Islet precursor cell (in vitro differentiated cells): ENCODE measurements around the gene DAZL.

Experiments used
- DNase-seq: peaks from one replicate; pipeline ENCODE4 v3.0.0-alpha.2; 2018

DAZL gene

DNA sequence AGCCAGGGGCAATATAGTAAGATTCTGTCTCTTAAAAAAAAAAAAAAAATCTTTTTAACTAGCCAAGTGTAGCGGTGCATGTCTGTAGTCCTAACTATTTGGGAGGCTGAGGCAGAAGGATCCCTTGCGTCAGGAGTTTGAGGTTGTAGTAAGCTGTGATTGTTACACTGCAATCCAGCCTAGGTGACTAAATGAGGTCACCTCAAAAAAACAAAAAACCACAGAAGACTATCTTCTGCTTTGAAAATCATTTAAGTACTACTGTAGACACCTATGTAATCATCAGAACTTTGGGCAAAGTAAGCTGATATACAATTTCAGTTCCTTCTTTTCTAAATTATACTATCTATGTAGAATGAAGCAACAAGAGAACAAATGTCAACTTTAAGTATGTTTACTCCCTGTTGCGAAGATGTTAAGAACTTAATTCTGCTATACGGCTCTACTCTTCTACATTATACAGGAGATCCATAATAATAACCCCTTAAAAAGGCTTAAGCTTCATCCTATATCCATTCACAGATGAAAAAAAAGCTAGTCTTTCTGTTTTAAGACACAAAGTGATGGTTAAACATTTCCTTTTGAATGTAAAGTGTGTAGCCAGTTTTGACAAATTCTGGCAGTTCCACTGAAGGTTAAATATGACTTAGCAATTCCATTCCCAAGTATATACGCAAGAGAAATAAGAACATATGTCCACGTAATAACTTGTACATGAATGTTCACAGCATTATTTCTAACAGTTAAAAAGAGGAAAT lies 15.2 kb downstream of the DAZL start:
- DNase-seq: no peak

DNA sequence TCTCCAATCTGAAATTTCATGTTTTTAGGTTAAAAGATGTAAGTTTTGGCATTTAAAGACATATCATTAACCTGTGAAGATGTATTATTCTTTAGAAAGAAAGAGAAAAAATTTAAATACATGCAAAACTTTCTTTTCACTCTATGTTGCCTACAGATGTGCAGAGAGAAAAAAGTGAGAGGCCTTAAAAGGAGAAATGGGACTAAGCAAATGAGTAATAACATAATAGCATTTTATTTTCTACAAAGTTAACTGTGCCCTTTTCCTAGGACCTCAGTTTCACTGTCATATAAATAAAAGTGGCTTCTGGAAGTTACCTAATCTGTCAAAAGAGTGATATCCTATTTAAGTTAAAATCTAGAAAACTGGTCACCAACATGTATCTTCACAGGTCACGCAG lies 16.1 kb downstream of the DAZL start:
- no peak for DNase-seq

DNA sequence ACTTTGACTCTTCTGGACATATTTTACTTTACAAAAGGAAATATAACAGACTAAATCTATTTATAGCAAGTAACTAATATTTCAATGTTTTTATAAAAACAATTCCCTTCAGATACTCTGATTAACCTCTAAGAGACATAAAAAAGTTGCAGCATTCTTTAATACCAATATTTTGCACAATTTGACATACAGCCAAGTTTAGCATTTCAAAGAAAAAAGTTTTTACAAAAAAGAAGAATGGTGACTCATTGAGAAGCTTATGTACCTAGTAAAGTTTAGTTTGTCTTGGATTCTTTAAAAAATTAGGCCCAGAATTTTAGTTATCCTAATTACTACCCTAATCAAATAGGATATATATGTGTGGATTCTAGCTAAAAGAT lies 17.6 kb downstream of the DAZL start:
- DNase-seq: no peak

DNA sequence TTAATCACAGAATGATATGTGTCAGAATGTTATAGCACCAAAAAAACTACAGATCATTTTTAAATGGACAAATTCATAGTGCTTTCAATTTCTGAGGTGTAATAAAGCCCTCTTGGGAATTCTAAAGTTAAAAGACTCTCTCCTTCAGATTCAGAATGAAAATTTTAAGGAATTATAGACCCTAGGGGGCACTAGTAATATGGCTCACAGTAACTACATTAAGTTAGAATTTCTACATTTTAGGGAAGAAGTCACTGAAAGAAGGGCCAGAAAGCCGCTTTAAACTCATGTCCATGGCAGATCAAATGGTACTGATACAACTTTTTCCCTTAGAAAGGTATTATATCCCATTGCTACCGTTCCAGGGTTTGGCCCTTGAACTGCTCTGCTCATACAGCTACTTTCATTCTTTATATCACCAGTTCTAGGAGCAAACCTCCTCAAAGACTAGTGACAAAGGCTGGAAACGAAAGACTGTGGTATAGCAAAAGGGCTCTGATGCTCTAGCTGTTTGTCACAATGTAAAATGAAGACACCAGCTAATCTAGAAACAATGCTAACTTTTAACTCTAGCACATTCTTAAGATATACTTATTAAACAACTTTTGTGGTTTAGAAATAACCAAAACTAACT lies 18.1 kb downstream of the DAZL start:
- no peak for DNase-seq

DNA sequence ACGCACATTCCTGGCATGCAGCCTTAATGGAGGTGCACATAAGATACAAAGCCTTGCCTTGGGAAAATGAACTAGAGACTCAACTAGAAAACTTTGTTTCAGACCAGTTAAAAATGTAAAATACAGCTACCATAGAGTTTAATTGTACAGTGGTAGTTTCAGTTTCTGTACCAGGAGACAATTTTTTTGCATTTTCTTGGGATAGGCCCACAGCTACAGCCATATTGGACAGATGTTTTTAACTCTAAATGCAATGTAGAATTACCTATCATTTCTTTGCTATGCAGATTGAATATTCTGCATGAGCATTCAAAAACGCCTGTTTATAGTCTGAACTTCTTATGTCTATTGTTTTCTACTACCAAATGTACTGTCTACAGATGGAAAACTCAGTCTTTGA lies 20.3 kb downstream of the DAZL start:
- no peak for DNase-seq

DNA sequence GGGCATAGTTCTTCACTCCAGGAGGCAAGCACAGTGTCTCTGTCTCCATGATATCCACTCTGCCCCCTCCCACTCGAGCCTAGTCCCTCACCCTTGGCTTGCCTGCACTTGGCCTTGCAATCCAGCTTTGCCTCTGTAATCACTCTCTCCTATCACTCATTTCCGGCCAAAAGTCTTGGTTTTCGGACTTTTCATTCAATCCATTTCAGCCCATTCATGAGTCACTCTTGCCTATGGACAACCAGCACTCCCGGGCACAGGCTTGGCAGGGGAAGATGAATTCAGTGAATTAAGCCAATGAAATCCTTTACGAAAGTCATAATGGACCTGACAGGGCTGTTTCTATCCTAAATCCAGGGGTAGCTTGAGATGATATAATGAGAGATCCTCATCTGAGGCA lies 21.7 kb downstream of the DAZL start:
- no peak for DNase-seq

DNA sequence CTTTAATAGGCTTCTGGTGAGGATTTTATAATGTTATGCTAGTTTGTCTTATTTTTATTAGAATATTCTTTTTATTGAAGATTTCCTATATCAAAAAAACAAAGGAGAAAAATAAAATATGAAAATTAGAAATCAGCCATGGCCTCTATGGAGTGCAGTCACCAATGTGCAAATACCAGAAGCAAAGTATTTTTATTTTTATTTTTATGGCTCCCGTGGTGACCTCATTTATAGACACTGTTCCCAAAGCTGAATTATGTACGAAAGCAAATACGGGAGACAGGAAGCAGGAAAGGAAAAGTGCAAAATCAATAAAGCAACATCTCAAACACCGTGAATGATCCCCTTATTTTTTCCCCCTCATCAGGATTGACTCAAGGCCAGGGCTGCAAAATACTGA lies 35.1 kb downstream of the DAZL start:
- DNase-seq: no peak

DNA sequence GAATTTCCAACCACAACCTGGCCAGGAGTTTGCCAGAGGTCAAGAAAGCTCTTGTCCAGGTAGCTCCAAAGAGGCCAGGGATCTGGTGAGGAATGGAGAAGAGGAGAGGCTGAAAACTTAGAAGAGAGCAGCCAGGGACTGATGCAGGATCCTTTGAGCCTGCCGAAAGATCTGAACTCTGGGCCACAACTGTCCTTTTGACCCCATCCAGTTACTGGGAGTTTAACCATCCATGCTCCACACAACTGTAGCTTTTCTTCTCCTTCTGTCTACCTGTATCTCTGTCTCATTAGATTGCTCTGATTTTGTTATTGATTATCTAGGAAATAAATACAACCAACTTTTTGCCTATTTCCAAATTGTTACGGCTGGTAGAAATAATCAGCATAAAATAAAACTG lies 36.7 kb downstream of the DAZL start:
- no peak for DNase-seq

DNA sequence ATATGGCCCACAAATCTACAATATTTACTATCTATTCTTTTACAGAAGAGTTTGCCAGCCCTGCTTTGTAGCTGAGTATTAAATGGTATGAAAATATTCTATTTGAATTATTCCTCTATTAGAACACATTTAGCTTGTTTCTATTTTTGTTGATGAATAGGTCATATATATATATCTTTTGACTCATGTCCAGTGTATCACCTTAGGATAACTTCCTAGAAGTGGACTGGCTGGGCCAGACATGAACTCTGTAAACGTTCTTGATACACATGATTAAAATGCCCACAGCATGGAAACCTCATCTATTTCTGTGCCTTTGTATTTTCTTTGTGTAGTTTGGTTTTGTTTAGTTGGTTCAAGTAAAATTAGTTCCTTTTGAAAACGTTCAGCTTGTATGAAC lies 37.1 kb downstream of the DAZL start:
- DNase-seq: no peak

DNA sequence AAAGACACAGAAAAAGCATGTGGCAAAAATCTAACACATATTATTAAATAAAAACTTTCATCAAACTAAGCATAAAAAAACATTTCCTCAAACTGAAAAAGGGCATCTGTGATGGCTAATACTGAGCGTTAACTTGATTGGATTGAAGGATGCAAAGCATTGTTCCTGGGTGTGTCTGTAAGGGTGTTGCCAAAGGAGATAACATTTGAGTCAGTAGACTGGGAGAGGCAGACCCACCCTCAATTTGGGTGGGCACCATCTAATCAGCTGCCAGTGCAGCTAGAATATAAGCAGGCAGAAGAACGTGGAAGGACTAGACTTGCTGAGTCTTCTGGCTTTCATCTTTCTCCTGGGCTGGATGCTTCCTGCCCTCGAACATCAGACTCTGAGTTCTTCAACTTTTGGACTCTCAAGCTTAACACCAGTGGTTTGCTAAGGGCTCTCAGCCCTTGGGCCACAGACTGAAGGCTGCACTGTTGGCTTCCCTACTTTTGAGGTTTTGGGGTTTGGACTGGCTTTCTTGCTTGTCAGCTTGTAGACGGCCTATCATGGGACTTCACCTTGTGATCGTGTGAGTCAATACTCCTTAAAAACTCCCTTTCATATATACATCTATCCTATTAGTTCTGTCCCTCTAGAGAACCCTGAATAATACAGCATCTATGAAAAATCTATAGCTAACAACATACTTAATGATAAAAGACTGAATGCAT lies 45.4 kb downstream of the DAZL start:
- DNase-seq: no peak

DNA sequence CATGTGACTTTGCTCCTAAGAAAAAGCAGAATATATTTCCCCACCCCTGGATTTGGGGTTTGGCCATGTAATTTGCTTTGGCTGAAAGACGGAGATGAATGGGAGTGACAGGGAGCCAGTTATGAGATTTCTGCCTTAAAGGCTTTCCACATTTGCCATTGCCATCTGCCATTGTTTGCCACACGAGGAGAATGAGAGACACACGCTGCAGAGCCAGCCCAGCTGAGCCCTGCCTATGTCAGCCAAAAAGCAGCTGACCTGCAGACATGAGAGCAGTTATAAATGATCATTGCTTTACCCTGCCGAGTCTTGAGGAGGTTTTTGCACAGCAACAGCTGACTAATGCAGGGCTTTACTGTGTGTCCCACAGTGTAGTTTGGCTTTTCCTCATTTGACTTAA lies 51.1 kb downstream of the DAZL start:
- no peak for DNase-seq

DNA sequence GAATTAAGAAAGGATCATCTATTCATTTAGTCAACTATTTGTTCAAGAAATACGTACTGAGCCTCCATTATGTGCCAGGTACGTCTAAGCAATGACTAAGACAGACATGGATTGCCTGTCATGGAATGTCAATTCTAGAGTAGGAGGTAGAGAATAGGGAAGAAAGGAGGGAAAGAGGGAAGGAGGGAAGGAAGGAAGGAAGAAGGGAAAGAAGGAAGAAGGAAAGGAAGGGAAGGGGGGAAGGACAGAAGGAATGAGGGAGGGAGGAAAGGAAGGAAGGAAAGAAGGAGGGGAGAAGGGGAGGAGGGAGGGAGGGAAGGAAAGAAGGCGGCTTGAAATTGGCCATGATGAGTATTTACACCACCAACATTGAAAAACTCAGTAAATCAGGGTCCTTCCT lies 52.5 kb downstream of the DAZL start:
- no peak for DNase-seq

DNA sequence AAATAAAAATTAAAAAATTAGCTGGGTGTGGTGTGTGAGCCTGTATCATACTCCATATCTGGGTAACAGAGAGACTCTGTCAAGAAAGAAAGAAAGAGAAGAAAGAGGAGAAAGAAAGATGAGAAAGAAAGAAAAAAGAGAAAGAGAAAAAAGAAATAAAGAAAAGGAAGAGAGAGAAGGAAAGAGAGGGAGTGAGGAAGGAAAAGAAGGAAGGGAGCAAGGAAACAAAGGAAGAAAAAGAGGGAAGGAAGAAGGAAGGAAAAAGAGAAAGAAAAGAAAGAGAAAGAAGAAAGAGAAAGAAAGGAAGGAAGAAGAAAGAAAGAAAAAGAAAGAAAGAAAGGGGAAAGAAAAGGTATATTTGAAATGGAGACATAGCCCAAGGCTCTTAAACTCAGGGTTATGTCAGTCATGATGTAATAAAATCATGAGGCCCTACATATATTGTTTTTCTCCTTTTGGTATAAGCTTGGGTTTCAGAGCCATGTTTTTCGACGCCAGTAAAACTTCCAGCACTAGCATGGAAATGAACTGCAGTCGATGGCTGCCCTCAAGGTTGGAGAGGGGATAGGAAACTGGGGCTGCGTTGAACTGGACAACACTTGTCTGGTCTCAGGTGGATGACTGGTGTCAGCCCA lies 53.8 kb downstream of the DAZL start:
- DNase-seq: no peak

DNA sequence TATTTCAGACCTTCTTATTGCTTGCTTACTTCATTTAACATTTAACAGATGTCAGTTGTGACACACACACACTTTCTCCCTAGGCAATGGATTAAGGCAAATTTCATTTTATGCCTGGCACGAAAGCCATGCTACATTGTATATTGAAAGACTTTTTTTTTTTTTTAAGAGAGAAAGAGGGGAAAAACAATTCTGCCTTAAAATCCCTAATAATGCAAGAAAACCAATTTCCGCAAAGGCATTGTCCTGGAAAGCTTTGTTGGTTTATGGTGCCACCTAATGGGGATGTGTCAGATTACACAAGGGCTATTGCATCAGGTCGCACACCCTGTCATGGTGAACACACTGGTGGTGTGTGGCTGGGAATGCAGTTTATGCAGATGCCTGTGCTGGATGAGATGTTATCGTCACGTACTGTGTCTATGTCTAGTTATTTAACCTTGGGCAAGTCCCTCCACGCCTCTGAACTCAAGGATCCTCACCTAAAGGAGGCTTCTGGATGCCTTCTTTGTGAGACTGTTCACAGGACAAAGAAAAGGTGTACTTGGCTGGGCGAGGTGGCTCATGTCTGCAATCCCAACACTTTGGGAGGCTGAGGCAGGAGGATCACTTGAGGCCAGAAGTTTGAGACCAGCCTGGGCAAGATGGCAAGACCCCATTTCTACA lies 54.4 kb downstream of the DAZL start:
- peak; percentile 94 for DNase-seq

DNA sequence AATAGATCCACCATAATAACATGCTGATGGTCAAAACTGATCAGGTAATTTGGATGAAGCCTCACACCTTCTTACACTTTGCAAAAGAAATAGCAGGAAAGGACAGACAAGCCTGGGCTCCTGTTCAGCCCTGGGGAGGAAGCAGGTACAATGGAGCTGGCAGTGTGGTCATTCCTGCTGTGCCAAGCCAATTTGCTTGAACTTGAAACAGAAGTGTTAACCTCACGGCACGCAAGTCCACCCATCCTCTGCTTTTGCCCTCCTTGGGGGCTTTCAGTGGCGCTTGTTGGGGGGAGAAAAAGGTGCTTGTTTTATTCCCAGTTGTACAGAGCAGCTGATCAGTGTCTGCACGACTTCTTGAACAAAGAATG lies 54.9 kb downstream of the DAZL start:
- no peak for DNase-seq

DNA sequence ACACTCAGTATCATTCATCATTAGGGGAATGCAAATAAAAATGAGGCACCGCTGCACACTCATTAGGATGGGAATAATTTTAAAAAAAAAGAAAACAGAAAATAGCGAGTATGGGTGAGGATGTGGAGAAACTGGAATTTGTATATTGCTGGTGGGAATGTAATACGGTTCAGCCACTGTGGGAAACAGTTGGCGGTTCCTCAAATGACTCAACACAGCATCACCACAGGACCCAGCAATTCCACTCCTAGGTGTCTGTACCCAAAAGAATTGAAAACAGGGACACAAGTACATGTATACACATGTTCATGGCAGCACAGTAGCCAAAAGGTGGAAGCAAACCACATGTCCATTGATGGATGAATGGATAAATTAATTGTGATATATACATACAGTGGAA lies 56.5 kb downstream of the DAZL start:
- no peak for DNase-seq

DNA sequence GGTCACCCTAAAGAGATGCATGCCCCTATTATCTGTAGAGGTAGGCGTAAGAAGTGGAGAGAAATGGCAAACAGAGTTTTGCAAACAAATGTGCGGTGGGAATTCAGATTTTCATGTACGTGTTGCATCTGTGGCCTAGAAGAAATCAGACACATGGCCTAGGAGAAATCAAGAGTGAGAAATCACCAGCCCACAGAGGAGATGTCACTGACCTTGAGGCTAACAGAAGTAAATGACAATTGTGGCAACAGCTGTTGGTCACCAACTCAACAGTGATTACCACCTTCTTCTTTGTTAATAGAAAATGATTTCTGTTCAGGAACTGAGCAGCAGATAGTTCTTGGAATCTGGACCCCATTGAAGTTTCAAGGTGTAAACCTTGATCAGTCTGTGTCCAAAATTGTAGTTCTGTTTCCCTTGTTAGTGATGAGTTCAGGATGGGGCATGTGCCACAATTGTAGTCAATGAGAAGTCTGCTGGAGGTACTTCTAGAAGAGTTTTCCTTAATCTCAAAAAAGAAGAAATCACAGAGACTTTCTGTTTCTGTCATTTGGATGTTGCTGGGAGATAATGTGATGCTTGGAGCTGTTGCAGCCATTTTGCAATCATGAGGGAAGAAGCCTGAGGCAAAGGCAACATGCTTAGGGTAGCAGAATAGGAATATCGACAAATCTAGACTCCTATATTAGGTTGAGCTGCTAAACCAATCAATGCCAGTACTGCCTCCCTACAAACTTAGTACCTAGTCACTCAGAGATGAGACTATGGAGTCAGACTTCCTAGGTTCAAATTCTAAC lies 57.5 kb downstream of the DAZL start:
- DNase-seq: no peak

DNA sequence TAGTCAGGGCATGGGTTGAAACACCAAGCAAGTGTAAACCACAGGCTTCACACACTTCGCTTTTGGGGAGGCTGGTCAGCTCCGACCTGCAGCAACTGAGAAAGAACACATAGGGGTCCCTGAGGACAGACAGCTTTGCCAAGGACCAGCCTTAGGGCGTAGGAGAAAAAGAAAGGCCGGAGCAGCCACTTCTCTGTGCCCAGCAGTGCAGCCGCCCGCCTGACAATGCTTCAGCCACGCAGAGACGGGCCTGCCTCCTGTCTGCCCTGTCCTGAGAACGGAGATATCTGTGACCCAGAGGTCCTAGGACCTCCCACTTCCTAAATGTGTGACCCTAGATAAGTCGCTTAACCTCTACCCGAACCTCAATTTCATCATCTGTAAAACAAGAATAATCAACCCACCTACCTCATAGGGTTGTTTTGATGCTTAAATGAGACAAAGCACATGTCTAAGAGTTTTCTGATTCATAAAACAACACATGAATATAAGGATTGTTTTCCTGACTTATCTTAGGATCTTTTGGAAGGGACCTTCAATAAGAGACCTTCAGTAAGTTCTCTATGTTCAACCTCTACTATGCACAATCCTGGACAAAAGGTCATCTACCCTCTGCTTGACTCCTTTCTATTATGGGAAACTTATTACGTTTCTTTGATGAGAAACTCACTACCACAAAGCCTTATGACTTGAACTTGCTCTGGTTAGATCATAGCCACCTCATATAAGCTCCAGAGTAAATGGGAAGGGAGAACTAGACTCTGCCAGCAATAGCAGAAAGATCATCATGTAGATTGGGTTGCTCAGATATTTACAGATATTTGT lies 58.8 kb downstream of the DAZL start:
- no peak for DNase-seq

DNA sequence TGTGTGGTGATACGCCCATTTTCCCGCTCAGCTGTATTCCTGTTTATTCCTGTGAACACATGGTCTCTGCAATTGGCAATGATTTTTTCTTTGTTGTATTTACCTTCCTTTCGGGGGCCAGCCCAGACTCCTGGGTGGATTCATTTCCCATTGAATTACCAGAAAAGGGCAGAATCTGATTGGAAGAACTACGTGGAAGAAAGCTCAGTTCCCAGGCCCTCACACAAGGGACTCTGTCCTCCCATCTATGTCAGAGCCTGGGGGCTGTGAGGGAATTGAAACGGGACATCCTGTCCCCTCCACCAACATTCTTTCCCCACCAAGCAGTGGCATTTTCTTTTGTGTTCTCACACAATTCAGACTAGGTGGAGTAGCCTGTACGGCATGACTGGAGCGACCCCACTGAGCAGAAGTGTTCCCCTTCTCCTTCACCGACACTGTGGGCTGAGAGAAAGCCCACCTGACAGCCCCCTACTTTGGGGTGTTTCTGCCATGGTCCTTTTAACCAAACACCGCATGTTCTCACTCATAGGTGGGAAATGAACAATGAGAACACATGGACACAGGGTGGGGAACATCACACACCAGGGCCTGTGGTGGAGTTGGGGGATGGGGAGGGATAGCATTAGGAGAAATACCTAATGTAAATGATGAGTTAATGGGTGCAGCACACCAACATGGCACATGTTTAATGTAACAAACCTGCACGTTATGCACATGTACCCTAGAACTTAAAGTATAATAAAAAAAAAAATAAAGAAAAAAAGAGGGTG lies 59.6 kb downstream of the DAZL start:
- DNase-seq: no peak

DNA sequence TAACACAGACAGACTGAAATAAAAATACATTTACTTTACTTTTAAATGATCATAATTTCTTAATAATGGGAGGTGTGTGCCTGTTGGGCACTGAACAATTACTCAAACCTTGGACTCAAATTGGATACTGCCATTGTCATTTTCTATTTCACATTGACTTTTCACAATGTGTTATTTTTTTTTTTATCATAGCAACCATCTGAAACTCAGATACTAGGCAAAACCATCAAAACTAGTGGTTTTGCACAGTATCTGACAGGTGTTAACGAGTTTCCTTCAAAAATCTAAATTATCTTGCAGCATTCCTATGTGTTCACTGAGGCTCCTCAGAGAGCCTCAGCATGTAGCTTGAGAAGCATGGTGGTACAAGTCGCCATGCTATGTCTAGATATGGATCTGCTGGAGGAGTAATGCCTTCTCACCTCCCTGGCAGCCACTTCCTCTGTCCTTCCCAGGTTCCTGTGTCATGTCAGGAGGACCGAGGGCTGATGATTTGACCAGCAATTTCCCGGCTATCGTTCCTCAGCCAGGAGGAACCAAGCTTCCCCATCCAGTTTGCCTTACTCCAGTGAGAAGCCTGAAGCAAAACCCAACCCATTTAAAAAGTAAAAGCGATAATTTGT lies 61.9 kb downstream of the DAZL start:
- no peak for DNase-seq
